IMR-90 (cell line): Measurements from ENCODE around the gene HLA-DOB. TPM values are rescaled to one million over a fixed set of nuclear protein-coding genes. Genes with fewer than 3 reads are reported as not detected.

Experiments
- ATAC-seq: fragments of 200-7000 bp; cut with Tn5 transposase; 2 replicates; pipeline ENCODE4 v1.9.1; 2020; ENCODE audit warnings: low read depth, mild to moderate bottlenecking, moderate library complexity
- BruUV-seq: library from RNA; stranded (reverse); fragments of 400-500 nt; replicated peaks from 2 replicates; lab custom pipeline; 2021; lab: Mats Ljungman, UMichigan
- CTCF ChIA-PET: fragments of 300-600 bp; formaldehyde crosslinking; extraction: SDS; loops from one replicate; lab custom pipeline; 2021; ENCODE audit warnings: antibody characterized with exemption; lab: Yijun Ruan, JAX
- POLR2A ChIA-PET: fragments of 300-600 bp; sonication (Branson Sonifier 250); formaldehyde crosslinking; loops from one replicate; lab custom pipeline; 2022; ENCODE audit warnings: antibody characterized with exemption; ENCODE audit not compliant: unreplicated experiment; lab: Charles Lee
- DNase-seq: peaks from one replicate; pipeline ENCODE4 v3.0.0; 2013
- H2AFZ ChIP-seq: replicated peaks from 2 replicates; pipeline ENCODE3; 2013; ENCODE audit warnings: low read length, mild to moderate bottlenecking; ENCODE audit not compliant: poor library complexity
- H2AK5ac ChIP-seq: 2 replicates; pipeline ENCODE4 v1.6.1; 2013; ENCODE audit warnings: low read depth, low read length, inconsistent platforms
- H2AK9ac ChIP-seq: replicated peaks from 2 replicates; pipeline ENCODE3; 2013; ENCODE audit warnings: mild to moderate bottlenecking, low read depth, low read length, moderate library complexity; ENCODE audit not compliant: poor library complexity
- H2BK120ac ChIP-seq: 2 replicates; pipeline ENCODE4 v1.6.1; 2013; ENCODE audit warnings: low read depth, low read length, inconsistent platforms
- H2BK15ac ChIP-seq: 3 replicates; pipeline ENCODE4 v1.6.1; 2013; ENCODE audit warnings: low read depth, low read length, inconsistent platforms
- H2BK20ac ChIP-seq: 2 replicates; pipeline ENCODE4 v1.6.1; 2013; ENCODE audit warnings: low read depth, mild to moderate bottlenecking, inconsistent platforms, low read length, moderate library complexity
- H2BK5ac ChIP-seq: 2 replicates; pipeline ENCODE4 v1.6.1; 2013; ENCODE audit warnings: mild to moderate bottlenecking, low read depth, low read length, inconsistent platforms; ENCODE audit not compliant: poor library complexity, severe bottlenecking
- H3K14ac ChIP-seq: replicated peaks from 2 replicates; pipeline ENCODE4 v1.6.1; 2013; ENCODE audit warnings: low read depth, low read length, inconsistent platforms
- H3K18ac ChIP-seq: 2 replicates; pipeline ENCODE4 v1.6.1; 2013; ENCODE audit warnings: low read depth, low read length, control low read depth
- H3K23ac ChIP-seq: 2 replicates; pipeline ENCODE4 v1.6.1; 2013; ENCODE audit warnings: low read depth, low read length, inconsistent platforms
- H3K27ac ChIP-seq: 2 replicates; pipeline ENCODE4 v1.5.1; 2013; ENCODE audit warnings: mild to moderate bottlenecking, control low read depth, low read length; ENCODE audit not compliant: insufficient read depth
- H3K27me3 ChIP-seq: 2 replicates; pipeline ENCODE4 v1.6.1; 2013; ENCODE audit warnings: low read length; ENCODE audit not compliant: control insufficient read depth, insufficient read depth
- H3K36me3 ChIP-seq: 2 replicates; pipeline ENCODE4 v1.6.1; 2013; ENCODE audit warnings: low read length, mixed read lengths; ENCODE audit not compliant: control insufficient read depth, insufficient read depth
- H3K4ac ChIP-seq: 2 replicates; pipeline ENCODE4 v1.6.1; 2013; ENCODE audit warnings: low read depth, low read length, inconsistent platforms
- H3K4me1 ChIP-seq: 2 replicates; pipeline ENCODE4 v1.6.1; 2013; ENCODE audit warnings: low read length, mixed read lengths; ENCODE audit not compliant: control insufficient read depth, insufficient read depth
- H3K4me2 ChIP-seq: 2 replicates; pipeline ENCODE4 v1.6.1; 2013; ENCODE audit warnings: low read depth, mild to moderate bottlenecking, control low read depth, low read length, moderate library complexity
- H3K4me3 ChIP-seq: 2 replicates; pipeline ENCODE4 v1.5.1; 2013; ENCODE audit warnings: low read depth, mild to moderate bottlenecking, control low read depth, low read length, moderate library complexity; ENCODE audit not compliant: insufficient read depth
- H3K56ac ChIP-seq: 2 replicates; pipeline ENCODE4 v1.6.1; 2013; ENCODE audit warnings: low read length, inconsistent platforms; ENCODE audit not compliant: insufficient read depth; ENCODE audit errors: extremely low read depth
- H3K79me1 ChIP-seq, 2 experiments: 2 replicates each; pipeline ENCODE4 v1.6.1; 2013; ENCODE audit warnings: low read length in 2 of 2, inconsistent platforms in 1 of 2, low read depth in 1 of 2
- H3K9ac ChIP-seq: 2 replicates; pipeline ENCODE4 v1.6.1; 2013; ENCODE audit warnings: low read depth, low read length, control low read depth
- H3K9me1 ChIP-seq: 2 replicates; pipeline ENCODE4 v1.6.1; 2013; ENCODE audit warnings: low read length, inconsistent platforms; ENCODE audit not compliant: insufficient read depth
- H3K9me3 ChIP-seq: 2 replicates; pipeline ENCODE4 v1.6.1; 2013; ENCODE audit warnings: low read length; ENCODE audit not compliant: control insufficient read depth, insufficient read depth
- H4K20me1 ChIP-seq: 2 replicates; pipeline ENCODE4 v1.6.1; 2013; ENCODE audit warnings: low read length, inconsistent platforms; ENCODE audit not compliant: insufficient read depth
- H4K5ac ChIP-seq: 2 replicates; pipeline ENCODE4 v1.6.1; 2013; ENCODE audit warnings: mild to moderate bottlenecking, low read depth, low read length, control low read depth
- H4K8ac ChIP-seq, 2 experiments: 2 replicates each; pipeline ENCODE4 v1.6.1; 2013; ENCODE audit warnings: low read depth in 2 of 2, low read length in 2 of 2, control low read depth in 1 of 2, inconsistent platforms in 1 of 2
- H4K91ac ChIP-seq: 2 replicates; pipeline ENCODE4 v1.6.1; 2013; ENCODE audit warnings: low read depth, low read length, inconsistent platforms; ENCODE audit not compliant: insufficient read depth
- BHLHE40 ChIP-seq: fragments of 150-350 bp; IDR thresholded peaks from 2 replicates; pipeline ENCODE4 v1.6.1; 2016; ENCODE audit warnings: mild to moderate bottlenecking, low read depth, low read length
- CEBPB ChIP-seq: IDR thresholded peaks from 2 replicates; pipeline ENCODE4 v1.6.1; 2012; ENCODE audit warnings: low read depth, low read length, improper control_type of control experiment
- CHD1 ChIP-seq: IDR thresholded peaks from 2 replicates; pipeline ENCODE4 v1.6.1; 2012; ENCODE audit warnings: low read depth, low read length, improper control_type of control experiment
- CTCF ChIP-seq: conservative IDR thresholded peaks from 2 replicates; pipeline ENCODE4 v1.5.1; 2012; ENCODE audit warnings: mild to moderate bottlenecking, low read depth, low read length, improper control_type of control experiment
- ELK1 ChIP-seq: fragments of 150-350 bp; IDR thresholded peaks from 2 replicates; pipeline ENCODE4 v1.6.1; 2016; ENCODE audit warnings: low read depth, mild to moderate bottlenecking, low read length, moderate library complexity, borderline replicate concordance
- FOS ChIP-seq: fragments of 150-350 bp; IDR thresholded peaks from 2 replicates; pipeline ENCODE4 v1.6.1; 2016; ENCODE audit warnings: low read depth, low read length
- MAFK ChIP-seq: IDR thresholded peaks from 2 replicates; pipeline ENCODE4 v1.6.1; 2012; ENCODE audit warnings: low read depth, low read length, improper control_type of control experiment
- MAZ ChIP-seq: IDR thresholded peaks from 2 replicates; pipeline ENCODE4 v1.6.1; 2012; ENCODE audit warnings: low read depth, mild to moderate bottlenecking, low read length, improper control_type of control experiment, moderate library complexity, borderline replicate concordance
- MXI1 ChIP-seq: IDR thresholded peaks from 2 replicates; pipeline ENCODE4 v1.6.1; 2012; ENCODE audit warnings: low read depth, mild to moderate bottlenecking, low read length, moderate library complexity, borderline replicate concordance
- NFE2L2 ChIP-seq: fragments of 150-350 bp; IDR thresholded peaks from 2 replicates; pipeline ENCODE4 v1.6.1; 2016; ENCODE audit warnings: low read depth, mild to moderate bottlenecking, low read length
- POLR2A ChIP-seq: IDR thresholded peaks from 2 replicates; pipeline ENCODE4 v1.6.1; 2012; ENCODE audit warnings: mild to moderate bottlenecking, low read depth, low read length
- RAD21 ChIP-seq: IDR thresholded peaks from 2 replicates; pipeline ENCODE4 v1.6.1; 2012; ENCODE audit warnings: low read length, improper control_type of control experiment
- RCOR1 ChIP-seq: IDR thresholded peaks from 2 replicates; pipeline ENCODE4 v1.6.1; 2012; ENCODE audit warnings: mild to moderate bottlenecking, low read length, improper control_type of control experiment; ENCODE audit not compliant: insufficient replicate concordance
- RFX5 ChIP-seq: IDR thresholded peaks from 2 replicates; pipeline ENCODE4 v1.8.0; 2012; ENCODE audit warnings: low read depth, mild to moderate bottlenecking, low read length, moderate library complexity
- SMC3 ChIP-seq: fragments of 150-350 bp; IDR thresholded peaks from 2 replicates; pipeline ENCODE4 v1.6.1; 2016; ENCODE audit warnings: low read depth, mild to moderate bottlenecking, antibody characterized with exemption, low read length, moderate library complexity
- USF2 ChIP-seq: fragments of 150-350 bp; IDR thresholded peaks from 2 replicates; pipeline ENCODE4 v1.6.1; 2017; ENCODE audit warnings: mild to moderate bottlenecking, antibody characterized with exemption, low read length, low read depth
- WGBS, 2 experiments: methylation state at CpG; one replicate each; pipeline versions ENCODE4 v1.1.5 to v1.1.7; 2013; ENCODE audit warnings: missing lambda C conversion rate in 2 of 2; ENCODE audit not compliant: insufficient read length in 1 of 2; ENCODE audit errors: extremely low coverage in 2 of 2; 5-methylcytosine and 5-hydroxymethylcytosine counted together
- dilution Hi-C: fragments of 300-500 bp; cut with HindIII; formaldehyde crosslinking; loops from one replicate; pipeline ENCODE4 v1.14.3; 2018; ENCODE audit warnings: low sequenced_read_pairs; ENCODE audit not compliant: unreplicated experiment
- in situ Hi-C: fragments of 300-500 bp; cut with MboI; formaldehyde crosslinking; loops from 3 replicates; pipeline ENCODE4 v1.14.3; 2019; ENCODE audit warnings: low sequenced_read_pairs, inconsistent platforms, mixed read lengths
- intact Hi-C: fragments of 100-400 bp; cut with micrococcal nuclease; formaldehyde crosslinking; loops from 2 replicates; pipeline ENCODE4 v1.10.0; 2022
- polyA plus RNA-seq, 3 experiments: library from polyadenylated mRNA; depleted of rRNA; stranded (reverse); fragments of >200 nt; gene quantifications; 2 replicates each; pipeline ENCODE4 v1.2.3, GENCODE V29; 2012; ENCODE audit warnings: low replicate concordance in 1 of 3
- total RNA-seq: library from RNA; depleted of rRNA; stranded (reverse); fragments of >200 nt; gene quantifications from 2 replicates; pipeline ENCODE4 v1.2.3, GENCODE V29; 2012

The HLA-DOB gene
- total and polyA plus RNA-seq, 2 of the 4 experiments (the other 2 are of a cell fraction), result 0.36 to 2.3 TPM

GRCh38 chr6:32807020-32807580 is 9.7 kb downstream of the HLA-DOB start:
- Histone ChIP-seq H4K5ac (no peak overlapping the region), H3K23ac (no peak overlapping the region), H4K91ac (no peak overlapping the region), H3K9ac (no peak overlapping the region), H2AK5ac (no peak overlapping the region), H3K79me1 (no peaks in the 10 kb centered on the region), H4K20me1 (no peaks in the 10 kb centered on the region), H3K9me1 (no peaks in the 10 kb centered on the region), H3K4me1 (no peaks in the 10 kb centered on the region), H3K27ac (no peak overlapping the region), H3K9me3 (no peaks in the 10 kb centered on the region), H2BK5ac (no peak overlapping the region), H3K18ac (no peak overlapping the region), H3K4me3 (no peak overlapping the region), H3K14ac (no peak overlapping the region), H4K8ac (no peak overlapping the region), H2AFZ (no peak overlapping the region), H2BK20ac (no peak overlapping the region), H3K4me2 (no peak overlapping the region), H2BK120ac (no peak overlapping the region), H3K36me3 (no peaks in the 10 kb centered on the region), H3K4ac (no peak overlapping the region), H2AK9ac (no peak overlapping the region), H3K56ac (no peak overlapping the region), H3K27me3 (no peaks in the 10 kb centered on the region; the same call in 1 of the 2 replicates), H2BK15ac (no peak overlapping the region)
- ChIA-PET POLR2A (no interaction called here), CTCF (interaction anchor here (1.1 kb wide), 1 partner anchor 20 kb away, joined by 3 read pairs; no protein-coding TSS in a partner anchor)
- BruUV-seq, result no TSS peak
- ATAC-seq (no peak), DNase-seq (no peak)
- intact Hi-C loops, result no loop called here
- in situ Hi-C loops, result no loop called here
- no peak for TF ChIP-seq CHD1
- TF ChIP-seq CTCF, result no peak
- no peak for TF ChIP-seq MAZ
- TF ChIP-seq MXI1, result no peak
- no peak for TF ChIP-seq CEBPB
- no peak for TF ChIP-seq FOS
- TF ChIP-seq MAFK, result no peak
- TF ChIP-seq RFX5, result no peak
- TF ChIP-seq POLR2A, result no peak
- TF ChIP-seq NFE2L2, result no peak
- TF ChIP-seq RAD21, result no peak
- TF ChIP-seq RCOR1, result no peak
- TF ChIP-seq ELK1, result no peak
- no peak for TF ChIP-seq BHLHE40
- no peak for TF ChIP-seq USF2
- TF ChIP-seq SMC3, result no peak
- dilution Hi-C loops, result no loop called here
- no CpG with 5 or more reads among the region's 5 CpGs for WGBS, 2 experiments
